ENCODE results near the gene ITGB2.

DNA sequence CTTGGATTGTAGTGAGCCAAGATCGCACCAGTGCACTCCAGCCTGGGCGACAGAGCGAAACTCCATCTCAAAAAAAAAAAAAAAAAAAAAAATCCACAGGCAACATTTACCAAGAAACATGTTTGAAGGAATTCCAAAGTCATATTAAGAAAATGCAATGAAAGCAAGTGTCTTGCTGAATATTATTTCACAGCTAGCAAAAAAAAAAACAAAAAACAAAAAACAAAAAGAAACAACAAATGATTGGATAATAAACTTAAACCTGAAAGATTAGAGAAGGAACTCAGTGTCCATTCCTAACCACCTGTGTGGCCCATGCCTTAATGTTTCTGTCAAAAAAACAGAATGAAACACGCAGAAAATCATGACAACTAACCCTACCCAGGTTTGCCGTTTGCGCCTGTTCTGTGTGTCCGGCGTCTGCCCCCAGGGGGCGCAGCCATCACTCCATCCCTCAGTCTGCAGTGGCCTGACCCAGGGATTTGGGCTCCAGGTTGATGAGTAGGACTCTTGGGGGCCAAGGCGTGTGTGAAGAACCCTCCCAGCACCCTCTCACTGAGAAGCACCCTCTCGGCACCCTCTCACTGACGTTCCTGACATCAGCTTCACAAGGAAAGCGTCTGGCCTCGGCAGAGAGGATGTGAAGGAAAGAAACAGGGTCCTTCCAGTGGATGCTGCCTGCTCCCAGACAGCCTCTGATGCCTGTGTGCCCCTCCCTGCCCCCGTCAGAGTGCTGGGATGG is 28.0 kb downstream of the ITGB2 start:
- peak; percentile 72 for TF ChIP-seq RAD21 (IDR thresholded peaks at IDR 0.05; ENCODE audit: low read depth)
- no peak for TF ChIP-seq CREB1 (IDR thresholded peaks at IDR 0.05; ENCODE audit: low read depth)
- TF ChIP-seq NFIC (IDR thresholded peaks at IDR 0.05), result no peak
- no peak for TF ChIP-seq FOXM1 (IDR thresholded peaks at IDR 0.05; ENCODE audit: borderline replicate concordance, low read depth)
- TF ChIP-seq TAF1 (IDR thresholded peaks at IDR 0.05; ENCODE audit: low read depth), result no peak
- TF ChIP-seq, protein P1, sequence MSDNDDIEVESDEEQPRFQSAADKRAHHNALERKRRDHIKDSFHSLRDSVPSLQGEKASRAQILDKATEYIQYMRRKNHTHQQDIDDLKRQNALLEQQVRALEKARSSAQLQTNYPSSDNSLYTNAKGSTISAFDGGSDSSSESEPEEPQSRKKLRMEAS (IDR thresholded peaks at IDR 0.05), result no peak
- TF ChIP-seq TEAD4 (IDR thresholded peaks at IDR 0.05), result no peak
- no peak for TF ChIP-seq CEBPB (IDR thresholded peaks at IDR 0.05)
- TF ChIP-seq EP300 (IDR thresholded peaks at IDR 0.05; ENCODE audit: borderline replicate concordance), result no peak
- TF ChIP-seq, protein P2, sequence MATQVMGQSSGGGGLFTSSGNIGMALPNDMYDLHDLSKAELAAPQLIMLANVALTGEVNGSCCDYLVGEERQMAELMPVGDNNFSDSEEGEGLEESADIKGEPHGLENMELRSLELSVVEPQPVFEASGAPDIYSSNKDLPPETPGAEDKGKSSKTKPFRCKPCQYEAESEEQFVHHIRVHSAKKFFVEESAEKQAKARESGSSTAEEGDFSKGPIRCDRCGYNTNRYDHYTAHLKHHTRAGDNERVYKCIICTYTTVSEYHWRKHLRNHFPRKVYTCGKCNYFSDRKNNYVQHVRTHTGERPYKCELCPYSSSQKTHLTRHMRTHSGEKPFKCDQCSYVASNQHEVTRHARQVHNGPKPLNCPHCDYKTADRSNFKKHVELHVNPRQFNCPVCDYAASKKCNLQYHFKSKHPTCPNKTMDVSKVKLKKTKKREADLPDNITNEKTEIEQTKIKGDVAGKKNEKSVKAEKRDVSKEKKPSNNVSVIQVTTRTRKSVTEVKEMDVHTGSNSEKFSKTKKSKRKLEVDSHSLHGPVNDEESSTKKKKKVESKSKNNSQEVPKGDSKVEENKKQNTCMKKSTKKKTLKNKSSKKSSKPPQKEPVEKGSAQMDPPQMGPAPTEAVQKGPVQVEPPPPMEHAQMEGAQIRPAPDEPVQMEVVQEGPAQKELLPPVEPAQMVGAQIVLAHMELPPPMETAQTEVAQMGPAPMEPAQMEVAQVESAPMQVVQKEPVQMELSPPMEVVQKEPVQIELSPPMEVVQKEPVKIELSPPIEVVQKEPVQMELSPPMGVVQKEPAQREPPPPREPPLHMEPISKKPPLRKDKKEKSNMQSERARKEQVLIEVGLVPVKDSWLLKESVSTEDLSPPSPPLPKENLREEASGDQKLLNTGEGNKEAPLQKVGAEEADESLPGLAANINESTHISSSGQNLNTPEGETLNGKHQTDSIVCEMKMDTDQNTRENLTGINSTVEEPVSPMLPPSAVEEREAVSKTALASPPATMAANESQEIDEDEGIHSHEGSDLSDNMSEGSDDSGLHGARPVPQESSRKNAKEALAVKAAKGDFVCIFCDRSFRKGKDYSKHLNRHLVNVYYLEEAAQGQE (IDR thresholded peaks at IDR 0.05; ENCODE audit: low read depth), result no peak
- no peak for TF ChIP-seq YY1 (IDR thresholded peaks at IDR 0.05; ENCODE audit: low read depth)
- no peak for TF ChIP-seq TCF12 (IDR thresholded peaks at IDR 0.05; ENCODE audit: low read depth)
- TF ChIP-seq ZBTB7A (IDR thresholded peaks at IDR 0.05; ENCODE audit: low read depth), result no peak

Measured in Ishikawa (cell line).